OCI-LY3 (cell line): ENCODE measurements around the gene MFAP5.

ENCODE experiments used
- EZH2phosphoT487 ChIP-seq: fragments of 200-600 bp; shearing (Covaris generic); IDR thresholded peaks from 2 replicates; pipeline ENCODE4 v1.6.1; 2018; ENCODE audit warnings: antibody characterized with exemption, mixed run types, low read depth
- TF ChIP-seq, protein P1 (sequence below): fragments of 200-600, 300-600 bp; sonication (generic); IDR thresholded peaks from 2 replicates; pipeline ENCODE4 v1.5.1; 2014; ENCODE audit warnings: antibody characterized with exemption, low read length, low read depth

DNA sequence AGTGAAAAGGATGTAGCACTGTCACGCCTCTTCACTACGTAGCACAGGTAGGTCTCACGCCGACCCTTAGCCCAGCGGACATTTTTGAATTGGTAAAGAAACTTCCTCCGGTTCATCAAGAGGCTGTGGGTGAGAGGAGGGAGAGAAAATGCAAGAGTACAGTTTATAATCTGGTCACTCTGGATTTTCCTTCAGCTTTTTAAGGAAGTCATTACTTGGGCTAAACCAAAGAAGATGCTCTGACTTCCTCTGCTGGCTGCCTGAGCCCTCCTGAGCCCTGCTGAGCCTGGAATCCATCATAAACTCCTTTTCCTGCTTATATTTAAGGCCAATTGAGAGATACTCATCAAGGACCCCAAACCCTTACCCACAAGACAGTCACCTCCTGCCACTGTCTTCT, 55.7 kb downstream of the MFAP5 start:
- TF ChIP-seq, protein P1, sequence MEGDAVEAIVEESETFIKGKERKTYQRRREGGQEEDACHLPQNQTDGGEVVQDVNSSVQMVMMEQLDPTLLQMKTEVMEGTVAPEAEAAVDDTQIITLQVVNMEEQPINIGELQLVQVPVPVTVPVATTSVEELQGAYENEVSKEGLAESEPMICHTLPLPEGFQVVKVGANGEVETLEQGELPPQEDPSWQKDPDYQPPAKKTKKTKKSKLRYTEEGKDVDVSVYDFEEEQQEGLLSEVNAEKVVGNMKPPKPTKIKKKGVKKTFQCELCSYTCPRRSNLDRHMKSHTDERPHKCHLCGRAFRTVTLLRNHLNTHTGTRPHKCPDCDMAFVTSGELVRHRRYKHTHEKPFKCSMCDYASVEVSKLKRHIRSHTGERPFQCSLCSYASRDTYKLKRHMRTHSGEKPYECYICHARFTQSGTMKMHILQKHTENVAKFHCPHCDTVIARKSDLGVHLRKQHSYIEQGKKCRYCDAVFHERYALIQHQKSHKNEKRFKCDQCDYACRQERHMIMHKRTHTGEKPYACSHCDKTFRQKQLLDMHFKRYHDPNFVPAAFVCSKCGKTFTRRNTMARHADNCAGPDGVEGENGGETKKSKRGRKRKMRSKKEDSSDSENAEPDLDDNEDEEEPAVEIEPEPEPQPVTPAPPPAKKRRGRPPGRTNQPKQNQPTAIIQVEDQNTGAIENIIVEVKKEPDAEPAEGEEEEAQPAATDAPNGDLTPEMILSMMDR, result no peak
- TF ChIP-seq EZH2phosphoT487, result no peak
